ENCODE data around the gene PTPRR.

PTPRR gene

DNA sequence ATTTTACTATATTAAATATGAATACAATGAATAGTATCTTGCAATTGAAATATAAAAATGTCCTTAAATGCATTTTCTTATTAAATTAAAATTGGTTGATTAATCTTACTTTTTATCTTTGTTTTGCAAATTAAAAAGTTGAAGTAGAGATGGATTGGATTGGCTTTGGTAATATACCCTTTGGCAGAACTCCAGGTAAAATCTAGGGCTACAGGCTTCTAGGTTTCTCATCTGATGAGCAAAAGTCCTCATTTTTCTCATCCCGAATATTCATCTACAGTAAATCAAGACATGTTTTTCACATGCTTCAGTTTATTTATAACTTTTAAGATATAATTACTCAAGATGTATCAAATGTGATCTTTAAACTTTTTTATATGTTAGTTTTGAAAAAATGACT is 2.2 kb downstream of the PTPRR start:
- Histone ChIP-seq H3K27ac (ENCODE audit: low read depth in 2 of 2, low read length in 2 of 2) (no peak overlapping the region), H3K9ac (ENCODE audit: low read depth in 1 of 2, low read length in 2 of 2) (no peak overlapping the region), H3K4me3 (ENCODE audit: low read length in 2 of 2) (no peak overlapping the region), H3K9me3 (ENCODE audit: control insufficient read depth in 2 of 2, low read length in 2 of 2) (no peaks in the 10 kb centered on the region), H3K4me1 (ENCODE audit: control insufficient read depth in 2 of 2, insufficient read depth in 2 of 2, low read length in 2 of 2) (no peaks in the 10 kb centered on the region), H3K36me3 (ENCODE audit: control insufficient read depth in 2 of 2, insufficient read depth in 2 of 2, low read length in 2 of 2) (no peaks in the 10 kb centered on the region), H3K27me3 (ENCODE audit: control insufficient read depth in 2 of 2, insufficient read depth in 2 of 2, low read length in 2 of 2) (peaks cover 9 to 10% of the 10 kb centered on the region in 2 donors)

DNA sequence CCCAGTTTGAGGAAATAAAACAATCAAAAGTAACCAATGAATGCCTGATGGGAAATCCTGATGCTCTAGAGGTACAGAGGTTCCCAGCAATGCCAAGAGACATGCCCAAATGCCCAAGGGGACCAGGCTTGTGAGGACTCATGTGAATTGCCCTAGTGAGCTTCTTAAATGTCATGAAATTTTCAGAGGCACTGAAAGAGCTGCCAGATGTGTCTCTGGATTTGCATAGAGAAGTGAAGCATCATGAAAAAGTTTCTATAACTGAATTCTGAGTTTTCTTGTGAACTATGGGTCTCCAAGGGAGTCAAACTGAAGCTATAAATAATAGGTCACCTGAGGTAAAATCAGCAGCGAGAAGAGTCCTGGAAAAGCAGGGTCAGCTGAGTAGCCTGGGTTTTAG is 9.9 kb downstream of the PTPRR start:
- Histone ChIP-seq H3K27me3 (ENCODE audit: control insufficient read depth in 2 of 2, insufficient read depth in 2 of 2, low read length in 2 of 2) (peaks cover 0 to 2% of the 10 kb centered on the region in 2 donors), H3K9ac (ENCODE audit: low read depth in 1 of 2, low read length in 2 of 2) (no peak overlapping the region), H3K27ac (ENCODE audit: low read depth in 2 of 2, low read length in 2 of 2) (no peak overlapping the region), H3K4me3 (ENCODE audit: low read length in 2 of 2) (no peak overlapping the region), H3K36me3 (ENCODE audit: control insufficient read depth in 2 of 2, insufficient read depth in 2 of 2, low read length in 2 of 2) (no peaks in the 10 kb centered on the region), H3K9me3 (ENCODE audit: control insufficient read depth in 2 of 2, low read length in 2 of 2) (no peaks in the 10 kb centered on the region), H3K4me1 (ENCODE audit: control insufficient read depth in 2 of 2, insufficient read depth in 2 of 2, low read length in 2 of 2) (no peaks in the 10 kb centered on the region)

DNA sequence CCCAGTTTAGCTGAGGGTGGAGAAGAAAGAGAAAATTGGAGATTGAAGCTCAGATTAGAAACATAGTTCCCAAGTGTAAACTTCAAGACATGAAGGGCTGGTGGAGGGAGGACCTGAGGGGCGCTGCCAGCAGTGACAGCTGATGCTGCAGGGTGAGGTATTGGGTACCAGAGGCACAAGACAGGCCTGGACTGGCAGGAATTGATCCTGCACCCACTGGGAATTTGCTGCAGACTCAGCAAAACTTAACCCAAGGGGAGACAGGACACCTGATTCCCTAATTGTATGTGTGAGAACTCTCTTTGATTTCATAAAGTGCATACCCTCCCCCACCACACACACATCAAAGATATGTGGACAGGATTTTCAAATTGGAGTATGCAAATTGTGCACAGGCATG is 11.6 kb downstream of the PTPRR start:
- H3K36me3 ChIP-seq (ENCODE audit: control insufficient read depth in 2 of 2, insufficient read depth in 2 of 2, low read length in 2 of 2): no peaks in the 10 kb centered on the region
- no peak overlapping the region for H3K9ac ChIP-seq (ENCODE audit: low read depth in 1 of 2, low read length in 2 of 2)

DNA sequence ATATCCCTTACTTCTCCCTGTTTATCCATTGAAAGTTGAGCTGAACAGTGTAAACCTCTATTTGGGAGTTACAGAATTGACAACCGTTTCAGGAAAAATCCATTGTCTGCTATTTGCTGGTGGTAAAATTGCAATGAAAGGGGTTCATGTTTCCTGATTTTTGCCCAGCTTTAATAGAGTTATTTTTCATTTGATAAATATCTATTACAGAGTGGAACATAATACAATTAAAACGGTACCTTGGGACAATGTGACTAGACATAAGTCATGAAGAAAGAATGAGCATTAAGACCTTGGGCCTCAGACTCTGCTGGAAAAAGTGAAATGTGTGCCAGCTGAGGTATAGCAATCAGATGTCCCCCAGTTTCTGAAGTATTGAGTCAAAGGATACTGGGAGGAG is 13.1 kb downstream of the PTPRR start:
- no peaks in the 10 kb centered on the region for H3K4me1 ChIP-seq (ENCODE audit: control insufficient read depth in 2 of 2, insufficient read depth in 2 of 2, low read length in 2 of 2)
- H3K27ac ChIP-seq (ENCODE audit: low read depth in 2 of 2, low read length in 2 of 2): no peak overlapping the region
- H3K9ac ChIP-seq (ENCODE audit: low read depth in 1 of 2, low read length in 2 of 2): no peak overlapping the region
- H3K9me3 ChIP-seq (ENCODE audit: control insufficient read depth in 2 of 2, low read length in 2 of 2): no peaks in the 10 kb centered on the region
- H3K27me3 ChIP-seq (ENCODE audit: control insufficient read depth in 2 of 2, insufficient read depth in 2 of 2, low read length in 2 of 2): peaks cover 0 to 2% of the 10 kb centered on the region in 2 donors
- H3K4me3 ChIP-seq (ENCODE audit: low read length in 2 of 2): no peak overlapping the region
- no peaks in the 10 kb centered on the region for H3K36me3 ChIP-seq (ENCODE audit: control insufficient read depth in 2 of 2, insufficient read depth in 2 of 2, low read length in 2 of 2)

More for the DNA sequence above, 11.6 kb downstream of the PTPRR start:
- Histone ChIP-seq H3K9me3 (ENCODE audit: control insufficient read depth in 2 of 2, low read length in 2 of 2) (no peaks in the 10 kb centered on the region), H3K4me3 (ENCODE audit: low read length in 2 of 2) (no peak overlapping the region), H3K27me3 (ENCODE audit: control insufficient read depth in 2 of 2, insufficient read depth in 2 of 2, low read length in 2 of 2) (peaks cover 0 to 2% of the 10 kb centered on the region in 2 donors), H3K4me1 (ENCODE audit: control insufficient read depth in 2 of 2, insufficient read depth in 2 of 2, low read length in 2 of 2) (no peaks in the 10 kb centered on the region), H3K27ac (ENCODE audit: low read depth in 2 of 2, low read length in 2 of 2) (no peak overlapping the region)

DNA sequence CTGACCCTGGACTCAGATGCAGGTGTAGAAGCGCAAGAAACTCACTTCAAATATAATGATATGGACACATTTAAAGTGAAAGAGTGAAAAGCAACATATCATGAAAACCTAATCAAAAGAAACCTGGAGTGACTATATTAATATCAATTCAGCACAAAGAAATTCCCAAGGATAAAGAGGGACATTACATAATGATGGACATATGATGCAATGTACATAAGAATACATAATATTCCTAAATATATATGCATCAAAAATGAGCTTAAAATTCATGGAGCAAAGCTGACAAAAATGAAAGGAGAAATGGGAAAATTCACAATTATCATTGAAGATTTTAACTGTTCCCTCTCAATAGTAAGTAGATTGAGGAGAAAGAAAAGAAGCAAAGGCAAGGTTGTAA is 24.6 kb downstream of the PTPRR start:
- no peaks in the 10 kb centered on the region for H3K4me1 ChIP-seq (ENCODE audit: control insufficient read depth in 2 of 2, insufficient read depth in 2 of 2, low read length in 2 of 2)

DNA sequence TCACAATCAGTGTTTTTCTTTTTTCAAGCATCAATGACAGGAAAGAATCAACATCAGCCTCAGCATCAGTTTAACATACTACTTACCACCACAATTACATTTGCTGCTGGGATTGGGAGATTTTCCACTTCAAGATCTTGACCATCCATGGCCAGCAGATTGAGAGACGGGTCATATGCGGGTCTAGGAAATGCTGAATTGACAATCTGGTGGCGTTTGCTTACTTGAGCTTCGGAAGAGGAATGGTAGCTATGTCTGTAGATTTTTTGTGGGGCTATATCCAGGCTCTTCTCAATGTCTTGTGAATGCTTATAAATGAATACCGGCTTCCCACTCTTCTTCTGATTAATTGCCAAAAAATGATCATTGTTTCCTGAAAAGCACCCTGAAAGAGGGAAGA is 27.9 kb downstream of the PTPRR start:
- Histone ChIP-seq H3K36me3 (ENCODE audit: control insufficient read depth in 2 of 2, insufficient read depth in 2 of 2, low read length in 2 of 2) (no peaks in the 10 kb centered on the region), H3K27me3 (ENCODE audit: control insufficient read depth in 2 of 2, insufficient read depth in 2 of 2, low read length in 2 of 2) (no peaks in the 10 kb centered on the region), H3K4me1 (ENCODE audit: control insufficient read depth in 2 of 2, insufficient read depth in 2 of 2, low read length in 2 of 2) (no peaks in the 10 kb centered on the region), H3K27ac (ENCODE audit: low read depth in 2 of 2, low read length in 2 of 2) (no peak overlapping the region), H3K9me3 (ENCODE audit: control insufficient read depth in 2 of 2, low read length in 2 of 2) (no peaks in the 10 kb centered on the region), H3K4me3 (ENCODE audit: low read length in 2 of 2) (no peak overlapping the region), H3K9ac (ENCODE audit: low read depth in 1 of 2, low read length in 2 of 2) (no peak overlapping the region)

More for the DNA sequence above, 24.6 kb downstream of the PTPRR start:
- Histone ChIP-seq H3K36me3 (ENCODE audit: control insufficient read depth in 2 of 2, insufficient read depth in 2 of 2, low read length in 2 of 2) (no peaks in the 10 kb centered on the region), H3K27me3 (ENCODE audit: control insufficient read depth in 2 of 2, insufficient read depth in 2 of 2, low read length in 2 of 2) (no peaks in the 10 kb centered on the region), H3K9ac (ENCODE audit: low read depth in 1 of 2, low read length in 2 of 2) (no peak overlapping the region), H3K9me3 (ENCODE audit: control insufficient read depth in 2 of 2, low read length in 2 of 2) (no peaks in the 10 kb centered on the region), H3K27ac (ENCODE audit: low read depth in 2 of 2, low read length in 2 of 2) (no peak overlapping the region), H3K4me3 (ENCODE audit: low read length in 2 of 2) (no peak overlapping the region)

DNA sequence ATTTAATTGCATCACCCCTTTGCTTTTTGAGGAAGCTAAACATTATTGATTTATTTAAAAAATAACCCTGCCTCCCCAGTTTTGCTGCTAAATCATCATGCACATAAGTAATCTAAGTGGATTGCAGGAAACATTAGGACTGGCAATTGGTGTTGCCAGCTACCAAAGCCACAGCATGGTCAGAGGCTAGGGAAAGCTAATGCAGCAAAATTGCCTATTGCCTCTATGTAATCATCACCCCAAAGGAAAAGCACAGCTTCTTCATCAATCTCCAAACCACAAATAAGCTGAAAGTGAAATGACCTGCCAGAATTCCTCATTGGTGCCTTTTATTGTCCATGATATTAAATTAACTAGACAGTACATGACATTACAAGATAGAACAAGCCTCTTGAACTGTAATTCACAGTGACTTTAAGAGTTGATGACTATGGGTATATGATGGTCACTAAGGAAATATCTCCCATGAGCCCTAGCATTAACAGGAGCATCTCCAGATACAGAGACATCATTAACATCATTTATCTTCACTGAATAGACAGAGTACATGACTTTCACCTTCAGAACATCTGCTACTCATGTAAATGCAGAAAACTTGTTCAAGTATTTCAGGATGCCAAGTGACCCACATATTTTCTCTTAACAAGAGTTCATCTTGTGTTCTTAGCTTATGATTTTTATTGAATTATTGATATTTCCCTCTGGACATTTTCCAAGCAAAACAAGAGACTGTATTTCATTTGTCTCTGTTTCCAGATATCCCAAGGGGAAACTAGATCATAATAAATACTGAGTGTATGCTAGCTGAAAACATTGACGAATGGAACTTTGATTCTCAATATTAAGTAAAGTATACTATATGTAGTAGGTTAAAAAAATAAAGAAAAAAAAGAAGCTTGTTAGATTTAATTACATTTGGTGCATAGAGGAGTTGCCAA is 29.4 kb downstream of the PTPRR start:
- H3K27ac ChIP-seq (ENCODE audit: low read depth in 2 of 2, low read length in 2 of 2): no peak overlapping the region
- H3K4me1 ChIP-seq (ENCODE audit: control insufficient read depth in 2 of 2, insufficient read depth in 2 of 2, low read length in 2 of 2): no peaks in the 10 kb centered on the region
- H3K9ac ChIP-seq (ENCODE audit: low read depth in 1 of 2, low read length in 2 of 2): no peak overlapping the region
- H3K36me3 ChIP-seq (ENCODE audit: control insufficient read depth in 2 of 2, insufficient read depth in 2 of 2, low read length in 2 of 2): no peaks in the 10 kb centered on the region
- H3K27me3 ChIP-seq (ENCODE audit: control insufficient read depth in 2 of 2, insufficient read depth in 2 of 2, low read length in 2 of 2): no peaks in the 10 kb centered on the region
- H3K4me3 ChIP-seq (ENCODE audit: low read length in 2 of 2): no peak overlapping the region
- H3K9me3 ChIP-seq (ENCODE audit: control insufficient read depth in 2 of 2, low read length in 2 of 2): no peaks in the 10 kb centered on the region

DNA sequence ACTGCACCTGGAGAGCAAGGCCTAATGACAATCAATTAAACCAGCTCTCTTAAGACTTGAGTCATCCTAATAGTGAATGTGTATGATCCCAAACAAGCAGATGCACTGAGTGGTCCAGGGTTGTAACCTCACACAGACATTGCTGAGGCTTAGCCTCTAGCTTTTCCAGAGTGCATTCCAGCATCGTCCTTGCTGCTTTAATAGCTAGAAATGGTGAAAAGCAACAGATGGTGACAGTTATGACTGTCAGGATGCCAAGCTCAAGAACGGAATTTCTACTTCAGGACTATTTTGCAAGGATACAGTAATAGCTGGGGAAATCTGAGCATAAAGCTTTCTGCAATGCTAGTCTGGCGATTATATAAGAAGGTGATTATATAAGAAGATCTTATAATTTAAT is 34.6 kb downstream of the PTPRR start:
- no peaks in the 10 kb centered on the region for H3K36me3 ChIP-seq (ENCODE audit: control insufficient read depth in 2 of 2, insufficient read depth in 2 of 2, low read length in 2 of 2)
- no peak overlapping the region for H3K4me3 ChIP-seq (ENCODE audit: low read length in 2 of 2)
- H3K4me1 ChIP-seq (ENCODE audit: control insufficient read depth in 2 of 2, insufficient read depth in 2 of 2, low read length in 2 of 2): no peaks in the 10 kb centered on the region
- H3K9me3 ChIP-seq (ENCODE audit: control insufficient read depth in 2 of 2, low read length in 2 of 2): no peaks in the 10 kb centered on the region
- H3K27me3 ChIP-seq (ENCODE audit: control insufficient read depth in 2 of 2, insufficient read depth in 2 of 2, low read length in 2 of 2): no peaks in the 10 kb centered on the region
- no peak overlapping the region for H3K9ac ChIP-seq (ENCODE audit: low read depth in 1 of 2, low read length in 2 of 2)
- H3K27ac ChIP-seq (ENCODE audit: low read depth in 2 of 2, low read length in 2 of 2): no peak overlapping the region

DNA sequence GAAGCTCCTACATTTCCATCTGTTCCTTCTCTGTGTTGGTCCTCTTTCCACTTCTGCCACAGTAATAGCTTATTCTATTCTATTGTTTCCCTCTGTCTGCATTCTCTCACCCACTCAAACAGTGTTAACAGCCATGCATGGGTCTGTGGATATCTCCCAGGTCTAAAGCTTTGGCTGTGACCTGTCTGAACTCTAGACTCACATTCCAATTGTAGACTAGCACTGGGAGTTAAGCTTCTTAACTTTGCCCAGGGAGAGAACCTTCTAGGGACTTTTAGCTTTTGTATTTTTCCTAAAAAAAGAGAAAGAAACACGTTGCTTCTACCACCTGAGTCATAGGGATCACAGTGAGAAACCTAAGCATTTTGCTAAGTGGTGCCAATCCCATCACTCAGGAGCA is 36.7 kb downstream of the PTPRR start:
- no peak overlapping the region for H3K9ac ChIP-seq (ENCODE audit: low read depth in 1 of 2, low read length in 2 of 2)

DNA sequence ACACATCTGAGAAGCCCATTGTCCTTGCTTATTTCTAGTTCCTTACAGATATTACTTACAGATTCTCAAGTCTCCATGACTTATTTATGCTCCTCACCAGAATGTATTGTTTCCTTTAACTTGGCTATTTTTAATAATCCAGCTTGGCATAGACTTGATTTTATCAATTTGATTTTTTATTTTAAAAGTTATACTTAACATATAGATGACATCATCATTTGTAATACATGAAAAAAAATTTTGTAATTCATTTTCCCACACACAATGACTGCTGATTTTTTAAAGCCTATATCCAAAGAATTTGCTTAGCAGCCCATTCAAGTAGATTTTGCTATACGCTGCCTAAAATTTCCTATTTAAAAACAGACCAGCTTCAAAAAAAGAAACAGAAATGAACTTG is 39.8 kb downstream of the PTPRR start:
- no peaks in the 10 kb centered on the region for H3K36me3 ChIP-seq (ENCODE audit: control insufficient read depth in 2 of 2, insufficient read depth in 2 of 2, low read length in 2 of 2)
- H3K9ac ChIP-seq (ENCODE audit: low read depth in 1 of 2, low read length in 2 of 2): no peak overlapping the region
- no peak overlapping the region for H3K27ac ChIP-seq (ENCODE audit: low read depth in 2 of 2, low read length in 2 of 2)
- no peaks in the 10 kb centered on the region for H3K27me3 ChIP-seq (ENCODE audit: control insufficient read depth in 2 of 2, insufficient read depth in 2 of 2, low read length in 2 of 2)
- H3K9me3 ChIP-seq (ENCODE audit: control insufficient read depth in 2 of 2, low read length in 2 of 2): no peaks in the 10 kb centered on the region
- H3K4me1 ChIP-seq (ENCODE audit: control insufficient read depth in 2 of 2, insufficient read depth in 2 of 2, low read length in 2 of 2): no peaks in the 10 kb centered on the region
- no peak overlapping the region for H3K4me3 ChIP-seq (ENCODE audit: low read length in 2 of 2)

More for the DNA sequence above, 36.7 kb downstream of the PTPRR start:
- H3K4me3 ChIP-seq (ENCODE audit: low read length in 2 of 2): no peak overlapping the region
- H3K4me1 ChIP-seq (ENCODE audit: control insufficient read depth in 2 of 2, insufficient read depth in 2 of 2, low read length in 2 of 2): no peaks in the 10 kb centered on the region
- H3K9me3 ChIP-seq (ENCODE audit: control insufficient read depth in 2 of 2, low read length in 2 of 2): no peaks in the 10 kb centered on the region
- H3K36me3 ChIP-seq (ENCODE audit: control insufficient read depth in 2 of 2, insufficient read depth in 2 of 2, low read length in 2 of 2): no peaks in the 10 kb centered on the region
- H3K27me3 ChIP-seq (ENCODE audit: control insufficient read depth in 2 of 2, insufficient read depth in 2 of 2, low read length in 2 of 2): no peaks in the 10 kb centered on the region
- H3K27ac ChIP-seq (ENCODE audit: low read depth in 2 of 2, low read length in 2 of 2): no peak overlapping the region
